Activated T-helper 17 cell treated with anti-CD3 and anti-CD28 coated beads, Interleukin-2, amount 50 U/mL, for 72 hours (primary cell): ENCODE results near the gene CCDC107. TPM values are rescaled to one million over a fixed set of nuclear protein-coding genes. Genes with fewer than 3 reads are reported as not detected.

Experiments used
- ATAC-seq: fragments of 150-1000 bp; cut with Tn5 transposase; replicated peaks from 2 replicates; pipeline ENCODE4 v1.10.0; 2021; ENCODE audit warnings: mild to moderate bottlenecking, moderate library complexity
- H3K27ac Mint-ChIP-seq: one replicate; pipeline ENCODE4 v1.8.0; 2022; ENCODE audit warnings: mixed read lengths
- H3K27me3 Mint-ChIP-seq: one replicate; pipeline ENCODE4 v1.8.0; 2022; ENCODE audit warnings: mixed read lengths
- H3K36me3 Mint-ChIP-seq: one replicate; pipeline ENCODE4 v1.8.0; 2022; ENCODE audit warnings: low read depth, mild to moderate bottlenecking, mixed read lengths
- H3K4me1 Mint-ChIP-seq: one replicate; pipeline ENCODE4 v1.8.0; 2022; ENCODE audit warnings: mixed read lengths
- H3K4me3 Mint-ChIP-seq: one replicate; pipeline ENCODE4 v1.8.0; 2022; ENCODE audit warnings: mild to moderate bottlenecking, mixed read lengths
- H3K9me3 Mint-ChIP-seq: one replicate; pipeline ENCODE4 v1.8.0; 2022; ENCODE audit warnings: mixed read lengths
- total RNA-seq, 2 donors: library from RNA; stranded (reverse); gene quantifications; one replicate each; pipeline ENCODE4 v1.2.3, GENCODE V29; 2022

The CCDC107 gene
- total RNA-seq, 2 donors from 2014 or later, result 17.5 to 19.8 TPM

- H3K36me3 Mint-ChIP-seq, result no peaks in the 10 kb centered on the region
- peaks cover 16% of the 10 kb centered on the region for H3K4me1 Mint-ChIP-seq
Observed at GRCh38 chr9:35705836-35706430, 47.8 kb downstream of the CCDC107 start.

GRCh38 chr9:35706951-35707350 is 48.9 kb downstream of the CCDC107 start:
- no peak overlapping the region for H3K4me3 Mint-ChIP-seq
- H3K4me1 Mint-ChIP-seq, result peaks cover 19% of the 10 kb centered on the region
- no peaks in the 10 kb centered on the region for H3K9me3 Mint-ChIP-seq
- H3K36me3 Mint-ChIP-seq, result no peaks in the 10 kb centered on the region
- peak overlapping the region; percentile 26 for H3K27ac Mint-ChIP-seq
- no peak for ATAC-seq
- no peaks in the 10 kb centered on the region for H3K27me3 Mint-ChIP-seq

More at GRCh38 chr9:35705836-35706430, 47.8 kb downstream of the CCDC107 start:
- H3K4me3 Mint-ChIP-seq, result no peak overlapping the region
- no peak overlapping the region for H3K27ac Mint-ChIP-seq
- H3K9me3 Mint-ChIP-seq, result no peaks in the 10 kb centered on the region
- ATAC-seq, result no peak
- no peaks in the 10 kb centered on the region for H3K27me3 Mint-ChIP-seq

GRCh38 chr9:35708146-35708545 is 50.1 kb downstream of the CCDC107 start:
- Mint-ChIP-seq H3K9me3 (no peaks in the 10 kb centered on the region), H3K27ac (peak overlapping the region; percentile 26), H3K4me3 (no peak overlapping the region), H3K36me3 (no peaks in the 10 kb centered on the region), H3K4me1 (peaks cover 21% of the 10 kb centered on the region), H3K27me3 (no peaks in the 10 kb centered on the region)
- ATAC-seq, result no peak

- no peak for ATAC-seq
- Mint-ChIP-seq H3K27ac (no peak overlapping the region), H3K4me3 (no peak overlapping the region), H3K27me3 (no peaks in the 10 kb centered on the region), H3K36me3 (no peaks in the 10 kb centered on the region), H3K4me1 (peaks cover 21% of the 10 kb centered on the region), H3K9me3 (no peaks in the 10 kb centered on the region)
Observed at GRCh38 chr9:35710818-35711500, 52.9 kb downstream of the CCDC107 start.

Other genes with a start within 250 kb of the CCDC107 start
- gene RUSC2, start 168.2 kb upstream of the CCDC107 start, total RNA-seq, result 1 to 10 TPM; 1.3 to 1.9 TPM
- gene TESK1, start 53.0 kb upstream of the CCDC107 start, total RNA-seq, result 10 to 100 TPM; 23.5 to 39.0 TPM
- 10 to 100 TPM in 1 of 2 donors, 1 to 10 TPM in 1; 7.5 to 43.2 TPM for gene CD72, start 39.9 kb upstream of the CCDC107 start, total RNA-seq
- 100 to 1,000 TPM in 1 of 2 donors, 10 to 100 TPM in 1; 97.0 to 135 TPM for gene SIT1, start 7.4 kb upstream of the CCDC107 start, total RNA-seq
- over 10,000 TPM in 1 of 2 donors, 1,000 to 10,000 TPM in 1; 5,785 to 10,768 TPM for gene RMRP, start 273 bp upstream of the CCDC107 start, total RNA-seq
- 10 to 100 TPM in 1 of 2 donors, 1 to 10 TPM in 1; 9.4 to 16.1 TPM for gene ARHGEF39, start 6.9 kb downstream of the CCDC107 start, total RNA-seq
- gene CA9, start 15.6 kb downstream of the CCDC107 start, total RNA-seq, result 10 to 100 TPM in 1 of 2 donors, under 1 TPM in 1; 0.89 to 31.7 TPM
- gene TPM2, start 31.6 kb downstream of the CCDC107 start, total RNA-seq, result 1 to 10 TPM; 4.1 to 6.2 TPM
- gene TLN1, start 73.9 kb downstream of the CCDC107 start, total RNA-seq, result 100 to 1,000 TPM; 293 to 458 TPM
- 10 to 100 TPM; 23.9 to 40.3 TPM for gene CREB3, start 74.4 kb downstream of the CCDC107 start, total RNA-seq
- gene GBA2, start 90.9 kb downstream of the CCDC107 start, total RNA-seq, result 10 to 100 TPM; 27.0 to 36.0 TPM
- gene RGP1, start 91.0 kb downstream of the CCDC107 start, total RNA-seq, result 10 to 100 TPM; 18.9 to 25.6 TPM
- gene MSMP, start 96.0 kb downstream of the CCDC107 start, total RNA-seq, result not detected
- gene NPR2, start 133.3 kb downstream of the CCDC107 start, total RNA-seq, result 10 to 100 TPM; 11.1 to 11.6 TPM
- gene SPAG8, start 154.0 kb downstream of the CCDC107 start, total RNA-seq, result under 1 TPM; 0.43 to 0.58 TPM
- 10 to 100 TPM; 27.7 to 38.0 TPM for gene HINT2, start 156.8 kb downstream of the CCDC107 start, total RNA-seq
- gene FAM221B, start 170.4 kb downstream of the CCDC107 start, total RNA-seq, result not detected
- gene TMEM8B, start 170.9 kb downstream of the CCDC107 start, total RNA-seq, result 1 to 10 TPM; 2.4 to 6.8 TPM
- gene OR13J1, start 212.1 kb downstream of the CCDC107 start, total RNA-seq, result not detected
- not detected for gene HRCT1, start 247.9 kb downstream of the CCDC107 start, total RNA-seq